ENCODE results near the gene TERT.

DNA sequence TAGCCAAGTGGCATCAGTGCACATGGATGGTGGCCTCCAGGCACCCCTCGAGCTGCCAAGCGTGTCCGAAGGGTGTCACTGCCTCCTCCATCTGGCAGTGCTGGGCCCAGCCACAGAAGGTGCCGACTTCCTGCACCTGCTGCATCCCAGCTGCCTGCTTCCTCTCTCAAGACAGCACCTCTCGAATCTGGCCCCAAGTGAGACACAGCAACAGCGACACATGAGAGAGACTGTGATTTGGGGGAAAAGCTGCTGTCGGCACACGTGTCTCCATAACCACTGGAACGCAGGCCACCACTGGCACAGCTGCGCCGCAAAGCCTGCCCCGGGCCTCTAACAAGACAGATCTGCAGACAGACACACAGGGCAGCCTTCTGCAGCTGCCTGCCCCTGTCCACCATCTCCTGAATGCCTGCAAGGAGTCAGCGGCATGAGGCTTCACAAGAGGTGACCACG is 41.3 kb upstream of the TERT start:
- TF ChIP-seq, protein P1, sequence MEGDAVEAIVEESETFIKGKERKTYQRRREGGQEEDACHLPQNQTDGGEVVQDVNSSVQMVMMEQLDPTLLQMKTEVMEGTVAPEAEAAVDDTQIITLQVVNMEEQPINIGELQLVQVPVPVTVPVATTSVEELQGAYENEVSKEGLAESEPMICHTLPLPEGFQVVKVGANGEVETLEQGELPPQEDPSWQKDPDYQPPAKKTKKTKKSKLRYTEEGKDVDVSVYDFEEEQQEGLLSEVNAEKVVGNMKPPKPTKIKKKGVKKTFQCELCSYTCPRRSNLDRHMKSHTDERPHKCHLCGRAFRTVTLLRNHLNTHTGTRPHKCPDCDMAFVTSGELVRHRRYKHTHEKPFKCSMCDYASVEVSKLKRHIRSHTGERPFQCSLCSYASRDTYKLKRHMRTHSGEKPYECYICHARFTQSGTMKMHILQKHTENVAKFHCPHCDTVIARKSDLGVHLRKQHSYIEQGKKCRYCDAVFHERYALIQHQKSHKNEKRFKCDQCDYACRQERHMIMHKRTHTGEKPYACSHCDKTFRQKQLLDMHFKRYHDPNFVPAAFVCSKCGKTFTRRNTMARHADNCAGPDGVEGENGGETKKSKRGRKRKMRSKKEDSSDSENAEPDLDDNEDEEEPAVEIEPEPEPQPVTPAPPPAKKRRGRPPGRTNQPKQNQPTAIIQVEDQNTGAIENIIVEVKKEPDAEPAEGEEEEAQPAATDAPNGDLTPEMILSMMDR (IDR thresholded peaks at IDR 0.05; ENCODE audit: borderline replicate concordance, extremely low read depth, low read length, poor library complexity, severe bottlenecking): no peak
- TF ChIP-seq EZH2 (IDR thresholded peaks at IDR 0.05; ENCODE audit: borderline replicate concordance, low read depth, low read length, severe bottlenecking): no peak
